HEK293 (cell line): ENCODE measurements around the gene TDRKH.

ENCODE experiments used
- CTCF ChIA-PET: fragments of 350-600 bp; formaldehyde crosslinking; extraction: SDS; loops from one replicate; lab custom pipeline; 2021; ENCODE audit warnings: antibody characterized with exemption; lab: Yijun Ruan, JAX
- POLR2A ChIA-PET: fragments of 300-600 bp; formaldehyde crosslinking; extraction: SDS; loops from one replicate; lab custom pipeline; 2020; ENCODE audit warnings: antibody characterized with exemption, inconsistent platforms; lab: Yijun Ruan, JAX
- H3K27ac ChIP-seq: fragments of 200-500 bp; sonication (Bioruptor generic); 2 replicates; pipeline ENCODE4 v1.5.1; 2014; ENCODE audit warnings: low read depth, low read length, control low read depth, inconsistent platforms; ENCODE audit errors: extremely low read depth
- H3K36me3 ChIP-seq, 2 experiments: fragments of 200-500 bp in 1 of 2; sonication (Bioruptor generic) in 1 of 2; 1 replicate in 1 of 2; 2 replicates in 1 of 2; pipeline ENCODE4 v1.5.1; 2014 to 2017; ENCODE audit warnings: inconsistent platforms in 2 of 2, low read length in 2 of 2; ENCODE audit not compliant: control insufficient read depth in 2 of 2, insufficient read depth in 1 of 2
- H3K4me1 ChIP-seq: fragments of 200-500 bp; sonication (Bioruptor generic); 2 replicates; pipeline ENCODE4 v1.5.1; 2014; ENCODE audit warnings: mild to moderate bottlenecking, low read length, inconsistent platforms; ENCODE audit not compliant: control insufficient read depth, insufficient read depth
- H3K4me3 ChIP-seq: 2 replicates; pipeline ENCODE4 v1.5.1; 2011; ENCODE audit warnings: low read depth, mild to moderate bottlenecking, control low read depth, low read length, moderate library complexity
- H3K9me3 ChIP-seq: fragments of 200-500 bp; sonication (Bioruptor generic); 2 replicates; pipeline ENCODE4 v1.5.1; 2014; ENCODE audit warnings: low read depth, low read length, inconsistent platforms; ENCODE audit not compliant: control insufficient read depth, insufficient read depth
- GLIS2 ChIP-seq: fragments of 450-650 bp; formaldehyde crosslinking; IDR thresholded peaks from 2 replicates; pipeline ENCODE4 v1.5.1; 2016; ENCODE audit warnings: missing biosample characterization, missing genetic modification characterization
- KLF7 ChIP-seq: fragments of 450-650 bp; formaldehyde crosslinking; IDR thresholded peaks from 2 replicates; pipeline ENCODE4 v1.5.1; 2016; ENCODE audit warnings: missing biosample characterization, missing genetic modification characterization, borderline replicate concordance
- PRDM1 ChIP-seq: fragments of 450-650 bp; formaldehyde crosslinking; IDR thresholded peaks from 2 replicates; pipeline ENCODE4; 2016; ENCODE audit warnings: missing biosample characterization, missing genetic modification characterization
- PRDM10 ChIP-seq: fragments of 450-650 bp; formaldehyde crosslinking; IDR thresholded peaks from 2 replicates; pipeline ENCODE4 v1.5.1; 2016; ENCODE audit warnings: missing biosample characterization, missing genetic modification characterization
- ZNF26 ChIP-seq: fragments of 450-650 bp; formaldehyde crosslinking; IDR thresholded peaks from 2 replicates; pipeline ENCODE4 v1.5.1; 2016; ENCODE audit warnings: missing biosample characterization, missing genetic modification characterization
- ZNF394 ChIP-seq: fragments of 450-650 bp; formaldehyde crosslinking; IDR thresholded peaks from 2 replicates; pipeline ENCODE4 v1.5.1; 2016; ENCODE audit warnings: missing biosample characterization, missing genetic modification characterization, mild to moderate bottlenecking, moderate library complexity, borderline replicate concordance
- TF ChIP-seq, protein P1 (sequence below): fragments of 450-650 bp; IDR thresholded peaks from 2 replicates; pipeline ENCODE4 v1.5.1; 2018; ENCODE audit warnings: missing biosample characterization, missing genetic modification characterization
- TF ChIP-seq, protein P2 (sequence below): fragments of 450-650 bp; formaldehyde crosslinking; IDR thresholded peaks from 2 replicates; pipeline ENCODE4 v1.5.1; 2016; ENCODE audit warnings: missing biosample characterization, missing genetic modification characterization
- TF ChIP-seq, protein P3 (sequence below): fragments of 450-650 bp; formaldehyde crosslinking; IDR thresholded peaks from 2 replicates; pipeline ENCODE4 v1.5.1; 2017; ENCODE audit warnings: missing biosample characterization, missing genetic modification characterization
- TF ChIP-seq, protein P4 (sequence below): fragments of 450-650 bp; formaldehyde crosslinking; IDR thresholded peaks from 2 replicates; pipeline ENCODE4 v1.5.1; 2017; ENCODE audit warnings: missing biosample characterization, missing genetic modification characterization

The TDRKH gene

GRCh38 chr1:151831605-151832004 lies 41.3 kb upstream of the TDRKH start, which contains the start of gene RORC (continued):
- TF ChIP-seq, protein P1, sequence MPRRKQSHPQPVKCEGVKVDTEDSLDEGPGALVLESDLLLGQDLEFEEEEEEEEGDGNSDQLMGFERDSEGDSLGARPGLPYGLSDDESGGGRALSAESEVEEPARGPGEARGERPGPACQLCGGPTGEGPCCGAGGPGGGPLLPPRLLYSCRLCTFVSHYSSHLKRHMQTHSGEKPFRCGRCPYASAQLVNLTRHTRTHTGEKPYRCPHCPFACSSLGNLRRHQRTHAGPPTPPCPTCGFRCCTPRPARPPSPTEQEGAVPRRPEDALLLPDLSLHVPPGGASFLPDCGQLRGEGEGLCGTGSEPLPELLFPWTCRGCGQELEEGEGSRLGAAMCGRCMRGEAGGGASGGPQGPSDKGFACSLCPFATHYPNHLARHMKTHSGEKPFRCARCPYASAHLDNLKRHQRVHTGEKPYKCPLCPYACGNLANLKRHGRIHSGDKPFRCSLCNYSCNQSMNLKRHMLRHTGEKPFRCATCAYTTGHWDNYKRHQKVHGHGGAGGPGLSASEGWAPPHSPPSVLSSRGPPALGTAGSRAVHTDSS (tag by site-specific recombination), result no peak
- TF ChIP-seq, protein P2, sequence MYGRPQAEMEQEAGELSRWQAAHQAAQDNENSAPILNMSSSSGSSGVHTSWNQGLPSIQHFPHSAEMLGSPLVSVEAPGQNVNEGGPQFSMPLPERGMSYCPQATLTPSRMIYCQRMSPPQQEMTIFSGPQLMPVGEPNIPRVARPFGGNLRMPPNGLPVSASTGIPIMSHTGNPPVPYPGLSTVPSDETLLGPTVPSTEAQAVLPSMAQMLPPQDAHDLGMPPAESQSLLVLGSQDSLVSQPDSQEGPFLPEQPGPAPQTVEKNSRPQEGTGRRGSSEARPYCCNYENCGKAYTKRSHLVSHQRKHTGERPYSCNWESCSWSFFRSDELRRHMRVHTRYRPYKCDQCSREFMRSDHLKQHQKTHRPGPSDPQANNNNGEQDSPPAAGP (tag by site-specific recombination), result 0 out of 2 replicates have a peak, but pooled peaks have one; percentile 17
- TF ChIP-seq, protein P3, sequence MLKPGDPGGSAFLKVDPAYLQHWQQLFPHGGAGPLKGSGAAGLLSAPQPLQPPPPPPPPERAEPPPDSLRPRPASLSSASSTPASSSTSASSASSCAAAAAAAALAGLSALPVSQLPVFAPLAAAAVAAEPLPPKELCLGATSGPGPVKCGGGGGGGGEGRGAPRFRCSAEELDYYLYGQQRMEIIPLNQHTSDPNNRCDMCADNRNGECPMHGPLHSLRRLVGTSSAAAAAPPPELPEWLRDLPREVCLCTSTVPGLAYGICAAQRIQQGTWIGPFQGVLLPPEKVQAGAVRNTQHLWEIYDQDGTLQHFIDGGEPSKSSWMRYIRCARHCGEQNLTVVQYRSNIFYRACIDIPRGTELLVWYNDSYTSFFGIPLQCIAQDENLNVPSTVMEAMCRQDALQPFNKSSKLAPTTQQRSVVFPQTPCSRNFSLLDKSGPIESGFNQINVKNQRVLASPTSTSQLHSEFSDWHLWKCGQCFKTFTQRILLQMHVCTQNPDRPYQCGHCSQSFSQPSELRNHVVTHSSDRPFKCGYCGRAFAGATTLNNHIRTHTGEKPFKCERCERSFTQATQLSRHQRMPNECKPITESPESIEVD, result no peak
- TF ChIP-seq GLIS2 (tag by site-specific recombination) (0 out of 2 replicates have a peak, but pooled peaks have one; percentile 17), KLF7 (no peak)

DNA sequence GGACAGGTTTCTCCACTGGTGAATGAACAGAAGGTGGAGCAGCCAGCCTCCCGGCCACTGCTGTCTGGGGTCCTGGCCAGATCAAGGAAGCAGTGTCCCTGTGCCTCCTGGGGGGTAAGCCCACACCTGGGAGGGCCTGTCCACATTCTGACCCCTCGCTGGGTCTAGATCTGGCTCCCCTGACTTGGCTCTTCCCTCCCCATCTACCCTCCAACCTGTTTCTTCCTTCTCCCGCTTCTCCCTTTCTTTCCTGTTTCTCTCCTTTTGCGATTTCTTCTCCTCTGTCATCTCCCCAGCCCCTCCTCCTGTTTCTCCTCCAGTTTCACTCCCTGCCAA lies 40.9 kb upstream of the TDRKH start:
- no peak overlapping the region for H3K27ac ChIP-seq
- peaks cover 2% of the 10 kb centered on the region for H3K4me1 ChIP-seq
- ChIA-PET CTCF (no interaction called here), POLR2A (interaction anchor here (0.6 to 0.7 kb wide), 2 partner anchors 126 to 449 kb away, joined by 4 read pairs; no protein-coding TSS in a partner anchor)
- H3K36me3 ChIP-seq, result no peaks in the 10 kb centered on the region
- TF ChIP-seq PRDM10 (tag by site-specific recombination), result no peak
- peak; percentile 54 for TF ChIP-seq PRDM1 (tag by site-specific recombination)
- TF ChIP-seq ZNF394 (tag by site-specific recombination), result peak; percentile 40; the same call in 1 of the 2 replicates
- no peaks in the 10 kb centered on the region for H3K9me3 ChIP-seq
- H3K4me3 ChIP-seq, result no peak overlapping the region

DNA sequence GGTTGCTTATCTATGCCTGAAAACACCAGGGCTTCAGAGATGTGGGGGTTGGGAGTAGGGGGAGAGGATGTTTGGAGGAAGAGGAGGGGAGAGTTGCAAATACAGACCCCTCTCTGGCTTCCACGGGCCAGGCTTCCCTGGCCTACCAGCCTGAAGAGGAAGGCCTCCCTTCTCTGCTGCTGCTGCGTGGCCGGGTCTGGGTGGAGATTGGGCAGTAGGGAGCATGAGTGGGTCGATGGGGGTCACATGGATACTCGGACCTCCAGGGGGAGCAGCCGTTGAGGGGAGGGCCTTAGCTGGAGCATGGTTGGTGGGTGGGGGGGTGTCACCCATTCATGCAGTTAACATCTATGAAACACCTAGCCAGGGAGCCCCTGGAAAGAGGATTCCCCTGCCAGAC lies 39.8 kb upstream of the TDRKH start:
- no peak for TF ChIP-seq ZNF26 (tag by site-specific recombination)
- TF ChIP-seq, protein P4, sequence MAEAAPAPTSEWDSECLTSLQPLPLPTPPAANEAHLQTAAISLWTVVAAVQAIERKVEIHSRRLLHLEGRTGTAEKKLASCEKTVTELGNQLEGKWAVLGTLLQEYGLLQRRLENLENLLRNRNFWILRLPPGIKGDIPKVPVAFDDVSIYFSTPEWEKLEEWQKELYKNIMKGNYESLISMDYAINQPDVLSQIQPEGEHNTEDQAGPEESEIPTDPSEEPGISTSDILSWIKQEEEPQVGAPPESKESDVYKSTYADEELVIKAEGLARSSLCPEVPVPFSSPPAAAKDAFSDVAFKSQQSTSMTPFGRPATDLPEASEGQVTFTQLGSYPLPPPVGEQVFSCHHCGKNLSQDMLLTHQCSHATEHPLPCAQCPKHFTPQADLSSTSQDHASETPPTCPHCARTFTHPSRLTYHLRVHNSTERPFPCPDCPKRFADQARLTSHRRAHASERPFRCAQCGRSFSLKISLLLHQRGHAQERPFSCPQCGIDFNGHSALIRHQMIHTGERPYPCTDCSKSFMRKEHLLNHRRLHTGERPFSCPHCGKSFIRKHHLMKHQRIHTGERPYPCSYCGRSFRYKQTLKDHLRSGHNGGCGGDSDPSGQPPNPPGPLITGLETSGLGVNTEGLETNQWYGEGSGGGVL (tag by site-specific recombination), result peak; percentile 45; the same call in 1 of the 2 replicates
- Histone ChIP-seq H3K4me3 (no peak overlapping the region), H3K27ac (no peak overlapping the region), H3K9me3 (no peaks in the 10 kb centered on the region), H3K4me1 (peaks cover 2% of the 10 kb centered on the region), H3K36me3 (no peaks in the 10 kb centered on the region)
- CTCF ChIA-PET, result interaction anchor here (0.6 to 0.7 kb wide), 3 partner anchors 12 to 489 kb away, joined by 3 read pairs; no protein-coding TSS in a partner anchor
- POLR2A ChIA-PET, result interaction anchor here (0.7 kb wide), 1 partner anchor 547 kb away, joined by 4 read pairs; no protein-coding TSS in a partner anchor
